Activated CD8-positive, alpha-beta memory T cell treated with anti-CD3 and anti-CD28 coated beads for 48 hours (primary cell): ENCODE data around the gene SLC35F3.

Source experiments
- DNase-seq, 3 experiments: peaks; one replicate each; pipeline ENCODE4 v3.0.0-alpha.2; 2020; ENCODE audit warnings: low read depth in 2 of 3, low spot score in 2 of 3

The SLC35F3 gene

DNA sequence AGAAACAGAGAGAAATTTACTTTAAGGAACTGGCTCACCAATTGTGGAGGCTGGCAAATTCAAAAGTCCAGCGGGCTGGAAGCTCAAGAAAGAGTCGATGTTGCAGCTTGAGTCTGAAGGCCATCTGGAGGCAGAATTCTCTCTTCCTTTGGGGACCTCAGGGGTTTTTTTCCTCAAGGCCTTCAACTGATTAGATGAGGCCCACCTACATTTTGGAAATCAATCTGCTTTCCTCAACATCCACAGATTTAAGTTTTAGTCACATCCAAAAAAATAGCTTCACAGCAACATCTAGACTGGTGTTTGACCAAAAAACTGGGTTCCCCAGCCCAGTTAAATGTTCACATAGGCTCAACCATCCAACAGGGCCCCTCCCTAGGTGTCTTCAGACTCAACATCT is 114.9 kb downstream of the SLC35F3 start:
- DNase-seq = no peak

DNA sequence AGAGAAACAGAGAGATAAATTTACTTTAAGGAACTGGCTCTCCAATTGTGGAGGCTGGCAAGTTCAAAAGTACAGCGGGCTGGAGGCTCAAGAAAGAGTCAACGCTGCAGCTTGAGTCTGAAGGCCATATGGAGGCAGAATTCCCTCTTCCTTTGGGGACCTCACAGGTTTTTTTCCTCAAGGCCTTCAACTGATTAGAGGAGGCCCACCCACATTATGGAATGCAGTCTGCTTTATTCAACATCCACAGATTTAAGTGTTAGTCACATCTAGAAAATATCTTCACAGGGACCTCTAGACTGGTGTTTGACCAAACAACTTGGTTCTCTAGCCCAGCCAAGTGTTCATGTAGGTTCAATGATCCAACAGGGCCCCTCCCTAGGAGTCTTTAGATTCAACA is 117.8 kb downstream of the SLC35F3 start:
- DNase-seq = no peak

DNA sequence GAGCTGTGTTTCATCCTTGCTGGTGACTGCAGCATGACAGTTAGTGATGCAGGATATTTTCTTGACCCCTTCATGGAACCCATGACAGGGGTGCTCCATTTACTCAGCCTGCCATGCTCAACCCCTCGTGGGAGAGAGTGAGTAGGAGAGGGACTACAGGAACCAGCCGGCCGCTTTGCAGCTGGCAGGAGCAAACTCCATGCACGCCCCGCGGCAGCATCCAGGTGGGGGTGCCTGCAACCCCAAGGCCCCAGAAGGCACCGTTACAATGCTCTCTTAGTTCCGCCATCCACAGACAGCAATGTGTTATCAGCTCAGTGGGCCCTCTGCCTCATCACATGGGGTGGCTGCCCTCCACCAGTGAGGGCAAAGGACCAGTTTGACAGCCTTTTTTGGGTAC is 135.1 kb downstream of the SLC35F3 start:
- no peak for DNase-seq

DNA sequence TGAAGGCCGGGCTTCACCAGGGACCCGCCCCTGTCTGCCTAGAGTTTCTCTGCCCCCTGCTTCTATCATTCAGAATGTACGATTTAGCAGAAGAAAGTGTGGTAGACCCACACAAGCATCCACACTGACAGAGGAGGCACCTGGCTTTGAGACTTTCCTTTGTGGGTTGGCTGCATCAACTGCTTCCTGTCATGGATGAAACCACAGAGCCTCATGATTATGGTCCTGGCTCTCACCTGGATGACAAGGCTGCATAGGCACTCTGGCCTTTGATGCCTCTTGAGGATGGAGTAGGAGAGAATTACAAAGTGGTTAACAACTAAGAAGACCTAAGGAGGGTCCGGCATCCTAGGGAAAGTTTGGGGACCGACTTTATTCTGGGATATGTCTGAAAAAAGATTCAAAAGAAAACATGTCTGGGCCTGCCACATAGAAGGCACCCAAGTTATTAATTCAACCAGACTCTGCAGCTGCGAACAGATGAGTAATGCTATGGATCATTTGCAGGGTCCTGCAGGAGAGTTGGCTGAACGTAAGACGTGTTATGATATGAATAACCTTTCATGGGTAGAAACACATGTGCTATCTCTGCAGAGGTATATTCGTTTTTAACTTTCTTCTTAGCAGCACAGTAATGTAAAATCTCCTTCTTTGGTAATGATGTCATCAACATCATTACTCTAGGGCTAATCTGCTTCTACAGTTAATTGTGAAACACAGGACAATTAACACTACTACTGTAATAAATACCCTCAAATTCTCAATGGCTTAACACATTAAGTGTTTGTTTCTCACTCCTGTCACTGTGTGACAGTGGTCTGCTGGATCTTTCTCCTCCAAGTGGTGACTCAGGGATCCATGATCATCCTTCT is 136.2 kb downstream of the SLC35F3 start:
- no peak for DNase-seq

DNA sequence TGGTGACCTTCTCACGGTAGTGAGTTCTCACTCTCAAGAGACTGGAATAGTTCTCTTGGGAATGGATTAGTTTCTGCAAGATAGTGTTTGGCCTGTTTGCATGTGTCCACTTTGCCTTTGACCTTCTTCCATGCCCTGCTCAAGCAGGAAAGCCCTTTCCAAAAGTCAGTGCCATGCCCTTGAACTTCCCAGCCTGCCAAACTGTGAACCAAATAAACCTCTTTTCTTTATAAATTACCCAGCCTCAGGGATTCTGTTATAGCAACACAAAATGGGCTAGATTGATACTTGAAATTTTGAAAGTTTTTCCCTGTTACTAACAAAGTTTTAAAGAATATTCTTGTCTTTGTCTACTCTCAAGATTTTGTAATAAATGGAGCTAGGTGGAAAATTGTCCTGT is 139.6 kb downstream of the SLC35F3 start:
- DNase-seq = no peak

DNA sequence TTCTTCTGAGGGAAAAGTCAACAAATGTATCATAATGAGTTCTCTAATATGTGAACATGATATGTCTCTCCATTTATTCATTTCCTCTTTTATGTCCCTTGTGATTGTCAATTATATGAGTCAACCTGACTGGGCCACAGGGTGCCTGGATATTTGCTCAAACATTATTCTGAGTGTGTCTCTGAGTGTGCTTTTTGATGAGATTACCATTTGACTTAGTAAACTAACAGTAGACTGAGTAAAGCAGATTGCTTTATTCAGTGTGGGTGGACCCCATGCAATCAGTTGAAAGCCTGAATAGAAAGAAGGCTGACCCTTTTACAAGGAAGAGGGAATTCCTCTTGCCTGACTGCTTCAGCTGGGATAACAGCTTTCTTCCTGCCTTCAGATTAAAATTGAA is 142.6 kb downstream of the SLC35F3 start:
- no peak for DNase-seq

DNA sequence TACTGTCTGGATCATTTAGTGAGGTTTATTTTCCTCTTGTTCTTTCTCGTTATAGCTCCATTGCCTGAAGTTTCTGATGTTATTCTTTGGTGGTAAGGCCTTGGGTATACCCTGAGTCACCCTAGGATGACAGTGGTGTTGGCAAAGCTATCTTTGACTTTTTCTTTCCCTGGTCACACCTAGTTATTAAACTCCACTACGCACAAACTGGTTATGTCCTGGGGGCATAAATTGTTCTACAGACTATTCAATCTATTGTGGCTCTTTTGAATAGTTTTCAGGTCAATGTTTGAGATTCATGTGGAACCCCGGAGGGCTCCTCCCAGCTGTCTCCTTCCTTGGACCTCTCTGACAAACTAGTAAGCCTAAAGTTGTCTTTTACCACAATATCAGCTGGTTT is 157.7 kb downstream of the SLC35F3 start:
- no peak for DNase-seq

DNA sequence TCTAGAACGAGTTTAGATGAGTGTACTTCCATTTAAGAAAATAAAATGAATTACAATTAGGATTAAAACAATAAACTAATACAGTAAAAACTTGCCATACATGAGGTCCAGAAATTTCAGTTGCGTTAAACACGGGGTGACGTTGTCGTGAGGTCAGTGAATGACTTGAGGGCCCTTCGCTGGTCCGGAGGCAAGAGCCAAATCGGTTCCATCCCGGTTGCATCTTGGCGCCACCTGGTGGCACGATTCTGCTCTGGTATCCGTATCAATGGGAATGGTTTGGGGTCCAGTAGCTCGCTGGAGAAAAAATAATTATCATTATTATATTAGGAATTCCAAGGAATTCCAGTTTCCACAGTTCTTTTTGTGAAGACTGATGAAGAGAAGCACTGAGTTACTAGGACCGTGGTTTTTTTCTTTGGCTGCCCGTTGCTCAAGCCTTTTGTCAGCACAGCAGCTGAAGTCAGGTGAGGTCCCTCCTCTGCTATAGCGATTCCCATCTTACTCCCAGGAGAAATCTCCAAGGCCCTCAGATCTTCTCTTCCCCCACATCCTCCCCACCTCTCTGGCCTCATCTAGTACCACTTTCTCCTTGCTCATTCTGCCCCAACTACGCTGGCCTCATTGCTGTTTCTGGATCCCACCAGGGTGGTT is 161.4 kb downstream of the SLC35F3 start:
- DNase-seq = peak; percentile 14 to 55 (median 48)

DNA sequence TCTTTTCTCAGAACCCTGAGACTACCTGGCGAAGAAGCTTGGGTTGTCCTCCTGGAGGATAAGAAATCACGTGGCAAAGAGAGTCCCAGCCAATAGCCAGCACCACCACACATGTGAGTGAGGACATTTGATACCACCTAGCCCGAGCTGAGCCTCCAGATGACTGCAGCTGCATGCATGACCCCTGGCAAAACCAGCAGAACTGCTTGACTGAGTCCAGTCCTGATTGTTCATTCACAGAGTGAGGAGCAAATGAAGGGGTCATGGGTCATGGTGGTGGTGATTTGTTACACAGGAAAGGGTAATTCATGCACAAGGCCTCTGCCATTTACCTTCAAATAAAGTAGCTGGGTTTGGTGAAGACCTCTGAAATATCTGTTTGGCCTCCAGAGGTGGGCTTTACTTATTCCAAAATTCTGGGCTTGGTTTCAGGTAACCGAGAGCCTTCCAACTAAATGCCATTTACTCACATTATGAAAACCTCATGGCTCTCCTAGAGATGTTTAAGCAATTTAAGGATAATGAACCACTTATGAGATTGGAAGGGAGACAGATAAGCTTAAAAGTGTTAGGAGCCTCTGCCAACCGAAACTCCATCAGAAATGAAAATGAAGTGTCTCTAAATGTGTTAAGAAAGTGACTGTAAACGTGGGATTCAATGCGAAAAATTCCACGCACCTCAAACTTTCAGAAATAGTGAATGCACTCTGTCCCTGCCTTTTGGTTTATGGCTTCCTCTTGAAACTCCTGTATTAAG is 163.3 kb downstream of the SLC35F3 start:
- DNase-seq = no peak

DNA sequence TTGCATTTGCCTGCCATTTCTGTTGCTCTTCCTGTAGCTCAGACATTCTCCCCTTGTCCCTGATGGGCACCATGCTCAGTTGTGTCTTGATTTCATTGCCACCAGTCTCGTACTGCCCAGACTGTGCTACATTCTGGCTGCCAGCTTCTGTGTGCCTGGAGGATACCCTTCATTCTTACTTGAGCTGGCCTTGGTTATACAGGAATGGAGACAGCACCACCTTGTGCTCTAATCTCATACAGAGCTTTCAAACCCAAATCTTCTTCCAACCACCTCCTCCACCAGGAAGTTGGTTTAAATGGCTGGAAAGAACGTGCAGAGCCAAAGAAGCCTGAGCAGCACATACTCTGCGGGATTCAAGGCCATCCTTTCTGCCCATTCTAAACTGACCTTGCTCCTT is 165.3 kb downstream of the SLC35F3 start:
- DNase-seq = no peak

DNA sequence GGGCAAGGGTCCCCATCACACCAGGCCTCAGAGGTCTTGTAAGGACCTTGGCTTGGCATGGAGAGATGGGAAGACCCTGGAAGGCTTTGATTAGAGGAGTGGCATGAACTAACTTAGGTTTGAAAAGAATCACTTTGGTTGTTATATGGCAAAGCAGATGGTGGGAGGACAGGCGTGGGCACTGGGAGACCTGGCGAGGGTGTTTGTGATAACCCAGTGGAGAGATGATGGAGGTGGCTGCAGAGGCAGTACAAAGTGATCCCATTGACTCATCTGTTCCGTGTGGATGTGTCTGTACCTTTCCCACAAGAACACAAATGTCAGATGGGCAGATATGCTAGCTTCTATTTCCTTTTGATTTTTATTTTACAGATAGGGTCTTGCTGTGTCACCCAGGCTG is 168.3 kb downstream of the SLC35F3 start:
- no peak for DNase-seq

DNA sequence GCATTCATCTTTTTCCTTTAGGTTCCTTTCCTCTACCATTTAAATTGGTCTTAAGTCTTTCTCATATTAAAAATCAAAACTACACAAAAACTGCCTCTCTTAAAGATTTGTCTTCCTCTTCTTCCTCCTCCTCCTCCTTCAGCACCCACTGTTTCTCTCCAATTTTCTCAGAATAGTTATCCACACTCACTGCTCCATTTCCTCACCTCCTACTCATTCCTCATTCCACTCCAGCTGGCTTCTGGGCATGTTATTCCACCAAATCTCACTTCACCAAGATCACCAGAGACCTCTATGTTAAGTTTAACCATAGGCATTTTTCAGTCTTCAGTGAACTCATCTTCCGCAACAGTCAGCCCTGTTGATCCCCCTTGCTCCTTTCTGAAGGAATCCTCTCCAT is 173.7 kb downstream of the SLC35F3 start:
- no peak for DNase-seq

DNA sequence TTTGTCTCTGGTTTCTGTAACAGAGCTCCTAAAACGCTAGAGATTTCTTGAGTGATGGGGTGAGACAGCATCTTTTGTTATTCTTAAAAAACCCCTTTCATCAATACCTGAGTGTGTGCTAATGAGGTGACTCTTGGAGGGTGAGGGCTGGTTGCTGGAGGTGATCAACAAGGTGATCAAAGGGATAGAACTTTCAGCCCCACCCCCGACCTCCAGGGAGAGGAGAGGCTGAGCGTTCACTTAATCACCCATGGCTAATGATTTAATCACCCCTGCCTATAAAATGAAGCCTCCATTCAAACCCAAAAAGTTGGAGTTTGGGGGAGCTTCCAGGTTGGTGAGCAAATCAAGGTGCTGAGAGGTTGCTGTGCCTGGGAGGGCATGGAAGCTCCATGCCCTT is 175.4 kb downstream of the SLC35F3 start:
- DNase-seq = no peak

DNA sequence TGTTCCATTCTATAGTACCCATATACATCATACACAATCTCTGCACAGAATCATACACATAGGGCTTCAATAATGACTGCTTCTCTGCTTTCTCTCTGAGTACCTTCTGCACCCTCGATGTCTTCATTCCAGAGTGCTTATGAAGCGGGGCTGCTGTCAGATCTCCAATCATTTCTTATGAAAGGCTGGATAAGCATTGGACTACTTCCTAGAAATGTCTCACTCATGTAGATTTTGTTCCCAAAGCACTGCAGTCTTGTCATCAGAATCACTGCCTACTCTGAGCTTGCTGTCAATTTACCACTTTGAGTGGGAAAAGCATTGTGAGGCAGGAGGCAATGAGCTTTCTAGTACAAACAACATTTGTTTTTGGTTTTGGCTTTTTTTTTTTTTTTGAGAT is 179.0 kb downstream of the SLC35F3 start:
- DNase-seq = no peak

DNA sequence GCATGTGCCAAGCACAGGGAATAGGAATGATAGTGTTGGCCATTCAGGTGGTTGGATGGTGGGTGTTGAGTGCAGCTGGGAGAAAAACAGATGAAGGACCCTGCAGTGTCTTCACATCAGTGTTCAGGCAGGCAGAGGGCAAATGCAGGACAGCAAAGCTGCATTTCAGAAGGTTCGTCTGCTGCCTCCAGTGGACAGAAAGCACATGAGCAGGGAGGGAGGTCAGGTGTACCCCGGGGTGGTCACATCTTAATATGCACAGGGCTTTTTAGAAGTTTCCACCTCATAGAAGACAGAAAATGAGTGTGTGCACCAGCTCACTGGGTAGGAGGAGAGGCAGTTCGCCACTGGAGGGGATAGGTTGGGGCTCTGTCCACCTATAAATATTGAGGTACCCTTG is 184.9 kb downstream of the SLC35F3 start:
- no peak for DNase-seq

DNA sequence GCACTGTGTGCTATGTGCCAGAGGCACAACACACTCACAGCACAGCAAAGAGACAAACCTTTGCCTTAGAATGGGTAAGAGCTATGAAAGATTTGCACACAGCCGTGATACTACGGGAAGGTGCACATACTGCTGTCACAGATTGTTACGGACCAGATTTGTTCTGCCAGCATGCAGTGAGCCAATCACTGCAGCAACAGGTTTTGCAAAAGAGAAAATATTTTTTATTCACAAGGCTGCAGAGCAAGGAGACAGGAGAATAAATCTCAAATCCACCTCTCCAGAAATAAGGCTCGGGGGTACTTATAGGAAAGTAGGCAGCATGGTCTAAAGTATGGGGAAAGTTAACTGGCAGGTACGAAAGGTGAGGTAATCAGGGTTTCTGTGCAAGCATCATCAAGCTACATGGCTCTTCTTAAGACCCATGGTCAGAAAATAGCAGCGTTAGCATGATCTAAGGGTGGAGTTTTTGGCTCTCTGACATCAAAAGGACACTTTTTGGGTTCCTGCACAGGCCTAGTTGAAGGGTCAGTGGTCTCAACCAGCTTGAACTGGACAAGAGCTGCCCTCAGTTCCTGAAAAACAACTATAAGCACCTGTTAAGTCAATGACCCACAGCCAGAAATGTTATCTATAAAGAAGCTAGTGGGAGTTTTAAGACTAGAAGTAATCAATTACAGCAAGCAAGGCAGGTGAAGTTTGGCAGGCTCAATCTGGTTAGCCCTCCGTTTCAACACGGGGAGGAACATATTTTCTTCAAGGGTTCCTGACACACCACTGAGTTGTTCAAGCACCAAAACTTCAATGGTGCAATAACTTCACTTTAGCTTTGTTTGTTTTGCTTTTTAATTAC is 186.0 kb downstream of the SLC35F3 start:
- DNase-seq = no peak

DNA sequence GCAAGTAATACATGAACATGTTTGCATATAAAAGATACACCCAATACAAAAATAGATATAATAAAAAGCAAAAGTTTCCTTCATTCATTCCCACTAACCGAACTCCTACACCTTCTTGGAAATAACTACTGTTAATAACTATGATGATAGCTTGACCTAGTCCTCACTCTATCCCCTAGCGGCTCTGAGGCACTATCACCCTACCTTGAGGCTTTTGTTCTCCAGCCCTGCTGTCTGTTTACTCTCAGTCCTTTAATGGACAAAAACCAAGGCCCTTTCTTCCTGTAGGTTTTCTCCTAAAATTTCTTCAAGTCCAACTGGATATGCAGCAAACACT is 186.6 kb downstream of the SLC35F3 start:
- DNase-seq = no peak

DNA sequence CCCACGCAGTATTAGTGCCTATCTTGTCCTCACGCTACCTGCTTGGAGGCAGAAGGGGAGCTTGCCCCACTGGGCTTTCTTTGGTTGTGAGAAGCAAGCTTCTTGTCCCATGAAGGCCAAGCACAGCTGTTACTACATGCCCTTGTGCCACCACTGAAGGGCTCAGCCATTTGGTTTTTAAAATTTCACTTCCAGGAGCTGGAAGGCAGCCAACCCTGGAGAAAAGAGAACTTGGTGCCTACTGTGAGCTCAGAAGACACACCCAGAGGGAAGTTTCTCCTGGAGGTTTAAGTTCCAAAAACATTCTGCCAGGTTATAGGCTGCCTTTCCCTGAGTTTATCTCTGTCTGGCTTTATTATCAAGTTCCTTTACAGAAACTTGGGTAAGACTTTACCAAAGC is 187.4 kb downstream of the SLC35F3 start:
- DNase-seq = no peak

DNA sequence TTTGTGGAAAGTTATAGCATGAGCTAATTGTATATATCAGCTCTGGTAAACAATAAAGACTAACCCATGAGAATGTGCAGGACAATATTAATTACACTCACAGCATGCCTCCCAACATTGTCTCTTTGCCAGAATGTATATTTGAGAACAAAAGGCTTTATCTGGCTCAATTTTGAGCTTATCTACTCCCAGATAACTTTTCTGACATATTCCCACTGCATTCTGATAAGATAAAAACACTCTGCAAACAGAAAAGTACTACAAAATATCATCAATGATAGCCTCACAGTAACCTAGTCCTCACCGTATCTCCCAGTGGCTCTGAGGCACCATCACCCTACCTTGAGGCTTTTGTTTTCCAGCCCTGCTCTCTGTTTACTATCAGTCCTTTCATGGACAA is 188.6 kb downstream of the SLC35F3 start:
- DNase-seq = no peak

DNA sequence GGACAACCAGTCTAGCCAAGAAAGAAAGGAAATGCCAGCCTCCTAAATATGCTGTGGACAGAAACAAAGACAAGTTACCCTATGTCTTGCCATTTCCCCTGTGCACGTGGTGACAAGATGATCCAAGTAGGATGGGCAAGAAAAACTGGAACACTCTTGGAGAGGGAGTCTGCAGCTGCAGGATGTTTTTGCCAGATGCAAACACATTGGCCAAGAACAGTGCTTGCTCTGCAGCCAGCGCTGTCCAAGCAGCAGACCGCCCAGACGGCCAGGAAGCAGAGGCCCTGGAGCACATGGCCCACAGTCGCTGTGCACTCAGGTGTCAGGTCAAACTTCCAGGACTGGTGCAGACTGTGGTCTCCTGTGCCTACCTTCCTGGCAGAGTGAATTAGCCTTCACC is 189.3 kb downstream of the SLC35F3 start:
- no peak for DNase-seq

DNA sequence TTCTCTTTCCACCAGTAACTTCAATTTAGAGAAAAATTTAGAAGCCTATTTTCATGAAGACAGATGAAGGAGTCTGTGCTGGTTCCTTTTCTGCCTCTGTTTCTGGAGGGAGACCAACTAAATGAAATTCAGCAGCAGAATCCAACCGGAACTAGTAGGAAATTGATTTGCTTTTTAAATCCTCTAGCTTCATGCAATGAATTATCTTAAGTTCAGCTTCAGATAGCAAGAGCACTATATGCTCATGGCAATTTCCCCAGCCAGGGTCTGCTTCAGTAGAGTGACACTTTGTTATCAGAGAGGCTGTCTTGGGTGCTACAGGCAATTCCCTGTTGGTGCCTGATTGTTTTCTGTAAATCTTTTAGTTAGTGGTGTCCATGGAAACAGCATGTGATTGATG is 189.7 kb downstream of the SLC35F3 start:
- DNase-seq = no peak
